GM23338 (cell line): ENCODE measurements around the gene CEACAM16. TPM values are rescaled to one million over a fixed set of nuclear protein-coding genes. Genes with fewer than 3 reads are reported as not detected.

ENCODE experiments used
- ATAC-seq: fragments of 200-7000 bp; cut with Tn5 transposase; 3 replicates; pipeline ENCODE4 v1.9.1; 2020
- DNase-seq: peaks from one replicate; pipeline ENCODE4 v3.0.0-alpha.2; 2015; ENCODE audit warnings: low spot score
- H2AFZ ChIP-seq: fragments of 200-600 bp; sonication (generic); 2 replicates; pipeline ENCODE4 v1.8.0; 2016; ENCODE audit warnings: antibody characterized with exemption, mild to moderate bottlenecking, moderate library complexity
- H3F3A ChIP-seq: fragments of 200-600 bp; sonication (generic); replicated peaks from 2 replicates; pipeline ENCODE4 v1.8.0; 2017; ENCODE audit warnings: antibody characterized with exemption, mixed run types, low read depth
- H3K27ac ChIP-seq: fragments of 200-600 bp; sonication (generic); 2 replicates; pipeline ENCODE4 v1.6.1; 2016; ENCODE audit warnings: low read depth
- H3K27me3 ChIP-seq: fragments of 200-600 bp; sonication (generic); 2 replicates; pipeline ENCODE4 v1.8.0; 2016; ENCODE audit warnings: mild to moderate bottlenecking, mixed run types, moderate library complexity; ENCODE audit not compliant: insufficient read depth
- H3K36me3 ChIP-seq: fragments of 200-600 bp; sonication (generic); 2 replicates; pipeline ENCODE4 v1.8.0; 2016; ENCODE audit warnings: mild to moderate bottlenecking; ENCODE audit not compliant: insufficient read depth
- H3K4me1 ChIP-seq: fragments of 200-600 bp; sonication (generic); 2 replicates; pipeline ENCODE4 v1.8.0; 2016; ENCODE audit warnings: mild to moderate bottlenecking, moderate library complexity; ENCODE audit not compliant: insufficient read depth
- H3K4me2 ChIP-seq: fragments of 200-600 bp; sonication (generic); 2 replicates; pipeline ENCODE4 v1.7.1; 2017; ENCODE audit warnings: mixed run types
- H3K4me3 ChIP-seq: fragments of 200-600 bp; sonication (generic); 2 replicates; pipeline ENCODE4 v1.6.1; 2016; ENCODE audit warnings: mixed run types
- H3K79me2 ChIP-seq: fragments of 200-600 bp; sonication (generic); replicated peaks from 2 replicates; pipeline ENCODE4 v1.8.0; 2017; ENCODE audit warnings: mild to moderate bottlenecking; ENCODE audit not compliant: insufficient read depth
- H3K9me2 ChIP-seq: fragments of 200-600 bp; sonication (generic); 2 replicates; pipeline ENCODE4 v1.8.0; 2017; ENCODE audit not compliant: insufficient read depth
- H4K20me1 ChIP-seq: fragments of 200-600 bp; sonication (generic); replicated peaks from 2 replicates; pipeline ENCODE4 v1.8.0; 2017; ENCODE audit warnings: mild to moderate bottlenecking; ENCODE audit not compliant: insufficient read depth
- H3K27ac Mint-ChIP-seq: 2 replicates; pipeline ENCODE4 v1.8.0; 2020; ENCODE audit warnings: inconsistent platforms, mild to moderate bottlenecking, moderate library complexity, mixed read lengths
- H3K27me3 Mint-ChIP-seq: 3 replicates; pipeline ENCODE4 v1.8.0; 2022; ENCODE audit warnings: low read depth, mild to moderate bottlenecking, moderate library complexity, mixed read lengths, inconsistent platforms; ENCODE audit not compliant: insufficient read depth, poor library complexity
- H3K36me3 Mint-ChIP-seq: 3 replicates; pipeline ENCODE4 v1.8.0; 2021; ENCODE audit warnings: low read depth, mild to moderate bottlenecking, inconsistent platforms, moderate library complexity, mixed read lengths
- H3K4me1 Mint-ChIP-seq: 3 replicates; pipeline ENCODE4 v1.8.0; 2020; ENCODE audit warnings: mild to moderate bottlenecking, inconsistent platforms, mixed read lengths
- H3K4me3 Mint-ChIP-seq: 3 replicates; pipeline ENCODE4 v1.8.0; 2021; ENCODE audit warnings: moderate library complexity, mild to moderate bottlenecking, inconsistent platforms, mixed read lengths
- H3K9me3 Mint-ChIP-seq: 3 replicates; pipeline ENCODE4 v1.8.0; 2020; ENCODE audit warnings: moderate library complexity, mild to moderate bottlenecking, inconsistent platforms, mixed read lengths
- CREB1 ChIP-seq: fragments of 250-450 bp; sonication (Bioruptor Pico); IDR thresholded peaks from 2 replicates; pipeline ENCODE4 v1.5.0; 2020; ENCODE audit warnings: low read depth, mild to moderate bottlenecking, moderate library complexity
- CTCF ChIP-seq, 2 experiments: fragments of 200-600 bp in 1 of 2; sonication (generic) in 1 of 2; conservative IDR thresholded peaks; 2 replicates each; pipeline versions ENCODE4 v1.5.1 to v1.6.1; 2016 to 2017; ENCODE audit warnings: antibody characterized with exemption in 2 of 2, low read depth in 2 of 2, mild to moderate bottlenecking in 2 of 2, moderate library complexity in 1 of 2
- ETS1 ChIP-seq: IDR thresholded peaks from 2 replicates; pipeline ENCODE4 v1.6.1; 2016; ENCODE audit warnings: antibody characterized with exemption
- EZH2 ChIP-seq: fragments of 200-600 bp; sonication (generic); IDR thresholded peaks from one replicate; pipeline ENCODE4 v1.8.0; 2017; ENCODE audit warnings: antibody characterized with exemption, mild to moderate bottlenecking, low read depth; ENCODE audit not compliant: unreplicated experiment
- EZH2phosphoT487 ChIP-seq: fragments of 200-600 bp; sonication (generic); IDR thresholded peaks from one replicate; pipeline ENCODE4 v1.8.1; 2018; ENCODE audit warnings: antibody characterized with exemption; ENCODE audit not compliant: unreplicated experiment
- NANOG ChIP-seq: IDR thresholded peaks from 2 replicates; pipeline ENCODE4 v1.6.1; 2016; ENCODE audit warnings: antibody characterized with exemption, borderline replicate concordance
- POLR2AphosphoS5 ChIP-seq: IDR thresholded peaks from 2 replicates; pipeline ENCODE4 v1.6.1; 2016; ENCODE audit warnings: antibody characterized with exemption, low read depth
- REST ChIP-seq: IDR thresholded peaks from one replicate; pipeline ENCODE4 v1.6.1; 2018; ENCODE audit warnings: antibody characterized with exemption; ENCODE audit not compliant: unreplicated experiment
- STAT1 ChIP-seq: IDR thresholded peaks from one replicate; pipeline ENCODE4 v1.6.1; 2016; ENCODE audit warnings: antibody characterized with exemption; ENCODE audit not compliant: unreplicated experiment
- ZNF114 ChIP-seq: fragments of 250-450 bp; sonication (Bioruptor Pico); IDR thresholded peaks from 2 replicates; pipeline ENCODE4 v1.5.0; 2020; ENCODE audit warnings: mild to moderate bottlenecking, moderate library complexity
- ZNF462 ChIP-seq: fragments of 250-450 bp; sonication (Bioruptor Pico); IDR thresholded peaks from 2 replicates; pipeline ENCODE4 v1.5.0; 2020; ENCODE audit warnings: mild to moderate bottlenecking, moderate library complexity
- polyA plus RNA-seq: library from polyadenylated mRNA; unstranded; fragments of >200 nt; fragmentation: Nextera tagmentation; extraction: Ambion mirVana; gene quantifications from 2 replicates; pipeline ENCODE4 v1.2.1, GENCODE V29; 2016
- total RNA-seq: library from RNA; depleted of rRNA; stranded (reverse); fragments of >200 nt; shearing (Covaris generic); gene quantifications from 2 replicates; pipeline ENCODE4 v1.2.3, GENCODE V29; 2014

Gene CEACAM16
- total and polyA plus RNA-seq, 2 experiments from 2014 or later, result not detected

GRCh38 chr19:44705502-44706010 lies 6.6 kb downstream of the CEACAM16 start (continued):
- TF ChIP-seq EZH2 (no peak), CREB1 (CRISPR knock-in tag) (no peak)

GRCh38 chr19:44706506-44707236 lies 7.7 kb downstream of the CEACAM16 start:
- ATAC-seq (no peak), DNase-seq (no peak)
- Mint-ChIP-seq H3K4me1 (no peaks in the 10 kb centered on the region), H3K36me3 (no peaks in the 10 kb centered on the region), H3K27me3 (peaks cover 7% of the 10 kb centered on the region), H3K4me3 (no peak overlapping the region), H3K27ac (no peak overlapping the region), H3K9me3 (no peaks in the 10 kb centered on the region; the same call in 2 of the 3 replicates)
- Histone ChIP-seq H3K4me2 (no peak overlapping the region), H3K36me3 (no peaks in the 10 kb centered on the region), H2AFZ (no peak overlapping the region), H3K79me2 (no peaks in the 10 kb centered on the region), H3K27ac (no peak overlapping the region), H3K27me3 (no peaks in the 10 kb centered on the region), H3K4me3 (no peak overlapping the region), H3K9me2 (no peaks in the 10 kb centered on the region), H3K4me1 (no peaks in the 10 kb centered on the region), H4K20me1 (no peaks in the 10 kb centered on the region; the same call in 1 of the 2 replicates), H3F3A (no peaks in the 10 kb centered on the region)
- TF ChIP-seq CTCF (conservative IDR thresholded peaks at IDR 0.05; ENCODE audit: low read depth in 2 of 2) (no peak), ZNF114 (CRISPR knock-in tag) (no peak), REST (no peak), NANOG (no peak), EZH2 (no peak), POLR2AphosphoS5 (no peak), CREB1 (CRISPR knock-in tag) (no peak), ZNF462 (CRISPR knock-in tag) (no peak), STAT1 (no peak), EZH2phosphoT487 (no peak), ETS1 (no peak)
